GM23248 (cell line): ENCODE measurements around the gene FAM163A. TPM values are rescaled to one million over a fixed set of nuclear protein-coding genes. Genes with fewer than 3 reads are reported as not detected.

ENCODE experiments used
- DNase-seq: peaks from one replicate; pipeline ENCODE4 v3.0.0-alpha.2; 2015
- H2AFZ ChIP-seq: fragments of 200-600 bp; sonication (generic); 2 replicates; pipeline ENCODE4 v1.6.1; 2016; ENCODE audit warnings: antibody characterized with exemption
- H3F3A ChIP-seq: fragments of 200-600 bp; sonication (generic); 2 replicates; pipeline ENCODE4 v1.6.1; 2016; ENCODE audit warnings: mild to moderate bottlenecking, antibody characterized with exemption, mixed run types; ENCODE audit not compliant: insufficient read depth
- H3K27ac ChIP-seq: fragments of 200-600 bp; sonication (generic); 2 replicates; pipeline ENCODE4 v1.5.1; 2016; ENCODE audit warnings: mild to moderate bottlenecking
- H3K27me3 ChIP-seq: fragments of 200-600 bp; sonication (generic); replicated peaks from 2 replicates; pipeline ENCODE4 v1.6.1; 2016; ENCODE audit warnings: mild to moderate bottlenecking; ENCODE audit not compliant: insufficient read depth
- H3K36me3 ChIP-seq: fragments of 200-600 bp; sonication (generic); 2 replicates; pipeline ENCODE4 v1.6.1; 2016; ENCODE audit warnings: low read depth, mild to moderate bottlenecking
- H3K4me1 ChIP-seq: fragments of 200-600 bp; sonication (generic); 2 replicates; pipeline ENCODE4 v1.6.1; 2016; ENCODE audit warnings: mild to moderate bottlenecking; ENCODE audit not compliant: insufficient read depth
- H3K4me2 ChIP-seq: fragments of 200-600 bp; sonication (generic); one replicate; pipeline ENCODE4 v1.6.1; 2016; ENCODE audit warnings: mild to moderate bottlenecking; ENCODE audit not compliant: unreplicated experiment
- H3K4me3 ChIP-seq: fragments of 200-600 bp; sonication (generic); 2 replicates; pipeline ENCODE4 v1.5.1; 2016; ENCODE audit warnings: mild to moderate bottlenecking
- H3K79me2 ChIP-seq: fragments of 200-600 bp; sonication (generic); 2 replicates; pipeline ENCODE4 v1.6.1; 2016; ENCODE audit warnings: mild to moderate bottlenecking; ENCODE audit not compliant: insufficient read depth
- H3K9ac ChIP-seq: fragments of 200-600 bp; sonication (generic); 2 replicates; pipeline ENCODE4 v1.6.1; 2016; ENCODE audit warnings: mild to moderate bottlenecking
- H3K9me2 ChIP-seq: fragments of 200-600 bp; sonication (generic); 2 replicates; pipeline ENCODE4 v1.6.1; 2016; ENCODE audit warnings: mixed run types, mild to moderate bottlenecking, moderate library complexity; ENCODE audit not compliant: insufficient read depth
- H3K9me3 ChIP-seq: fragments of 200-600 bp; sonication (generic); one replicate; pipeline ENCODE4 v1.6.1; 2017; ENCODE audit warnings: low read depth
- H4K20me1 ChIP-seq: fragments of 200-600 bp; sonication (generic); 2 replicates; pipeline ENCODE4 v1.6.0; 2016; ENCODE audit not compliant: insufficient read depth
- EZH2 ChIP-seq: fragments of 200-600 bp; sonication (generic); IDR thresholded peaks from 2 replicates; pipeline ENCODE4 v1.6.1; 2018; ENCODE audit warnings: antibody characterized with exemption, mild to moderate bottlenecking; ENCODE audit not compliant: insufficient read depth, poor library complexity, severe bottlenecking
- EZH2phosphoT487 ChIP-seq: fragments of 200-600 bp; sonication (generic); IDR thresholded peaks from 2 replicates; pipeline ENCODE4 v1.6.1; 2018; ENCODE audit warnings: antibody characterized with exemption, moderate library complexity, mild to moderate bottlenecking, low read depth; ENCODE audit not compliant: insufficient read depth
- WGBS, 2 experiments: methylation state at CpG; one replicate each; pipeline ENCODE4 v1.1.6; 2015 to 2017; ENCODE audit warnings: low lambda C conversion rate in 2 of 2, low coverage in 1 of 2; ENCODE audit errors: missing lambda C conversion rate in 2 of 2; 5-methylcytosine and 5-hydroxymethylcytosine counted together
- in situ Hi-C: fragments of 300-500 bp; cut with MboI; formaldehyde crosslinking; loops from 2 replicates; pipeline ENCODE4 v1.15.0; 2020
- polyA plus RNA-seq: library from polyadenylated mRNA; unstranded; fragments of >200 nt; fragmentation: Nextera tagmentation; extraction: Ambion mirVana; gene quantifications from 2 replicates; pipeline ENCODE4 v1.2.1, GENCODE V29; 2016
- total RNA-seq: library from RNA; depleted of rRNA; stranded (reverse); fragments of >200 nt; shearing (Covaris generic); gene quantifications from 2 replicates; pipeline ENCODE4 v1.2.3, GENCODE V29; 2014

FAM163A gene
- total and polyA plus RNA-seq, 2 experiments from 2014 or later: not detected

DNA sequence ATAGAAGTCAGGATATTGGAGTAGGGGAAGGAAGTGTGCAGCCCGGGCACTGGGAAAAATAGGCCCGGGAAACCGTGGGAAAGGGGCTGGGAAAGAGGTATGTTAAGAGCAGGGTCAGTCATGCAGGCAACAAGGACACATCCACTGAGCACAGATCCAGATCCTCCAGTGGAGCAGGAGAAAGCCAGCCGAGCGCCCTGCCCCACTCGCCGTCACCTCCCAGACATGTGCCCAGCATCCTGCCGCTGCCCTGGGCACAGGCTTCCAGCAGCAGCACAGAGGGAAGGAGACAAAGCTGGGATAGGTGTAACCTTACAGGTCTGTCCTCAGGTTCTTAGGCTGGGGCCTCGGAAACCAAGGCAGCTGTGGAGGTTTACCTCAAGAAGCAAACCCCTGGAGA, 64.2 kb downstream of the FAM163A start:
- H2AFZ ChIP-seq: no peak overlapping the region
- H3K9ac ChIP-seq: no peak overlapping the region
- H4K20me1 ChIP-seq: no peaks in the 10 kb centered on the region
- in situ Hi-C loops: loop anchor here (5.0 kb wide), 1 partner anchor 100 kb away; no protein-coding TSS in a partner anchor
- no peaks in the 10 kb centered on the region for H3K36me3 ChIP-seq
- no peak overlapping the region for H3K27ac ChIP-seq
- H3K9me2 ChIP-seq: no peaks in the 10 kb centered on the region
- no peaks in the 10 kb centered on the region for H3K9me3 ChIP-seq
- DNase-seq: no peak
- H3K4me3 ChIP-seq: no peak overlapping the region
- 92 to 95% methylated on average over 9 of the region's 9 CpGs for WGBS, 2 experiments
- peaks cover 28% of the 10 kb centered on the region for H3K27me3 ChIP-seq
- H3K79me2 ChIP-seq: no peaks in the 10 kb centered on the region
- H3F3A ChIP-seq: no peaks in the 10 kb centered on the region
- no peaks in the 10 kb centered on the region for H3K4me1 ChIP-seq
- TF ChIP-seq EZH2phosphoT487 (no peak), EZH2 (no peak)
- H3K4me2 ChIP-seq: no peak overlapping the region

DNA sequence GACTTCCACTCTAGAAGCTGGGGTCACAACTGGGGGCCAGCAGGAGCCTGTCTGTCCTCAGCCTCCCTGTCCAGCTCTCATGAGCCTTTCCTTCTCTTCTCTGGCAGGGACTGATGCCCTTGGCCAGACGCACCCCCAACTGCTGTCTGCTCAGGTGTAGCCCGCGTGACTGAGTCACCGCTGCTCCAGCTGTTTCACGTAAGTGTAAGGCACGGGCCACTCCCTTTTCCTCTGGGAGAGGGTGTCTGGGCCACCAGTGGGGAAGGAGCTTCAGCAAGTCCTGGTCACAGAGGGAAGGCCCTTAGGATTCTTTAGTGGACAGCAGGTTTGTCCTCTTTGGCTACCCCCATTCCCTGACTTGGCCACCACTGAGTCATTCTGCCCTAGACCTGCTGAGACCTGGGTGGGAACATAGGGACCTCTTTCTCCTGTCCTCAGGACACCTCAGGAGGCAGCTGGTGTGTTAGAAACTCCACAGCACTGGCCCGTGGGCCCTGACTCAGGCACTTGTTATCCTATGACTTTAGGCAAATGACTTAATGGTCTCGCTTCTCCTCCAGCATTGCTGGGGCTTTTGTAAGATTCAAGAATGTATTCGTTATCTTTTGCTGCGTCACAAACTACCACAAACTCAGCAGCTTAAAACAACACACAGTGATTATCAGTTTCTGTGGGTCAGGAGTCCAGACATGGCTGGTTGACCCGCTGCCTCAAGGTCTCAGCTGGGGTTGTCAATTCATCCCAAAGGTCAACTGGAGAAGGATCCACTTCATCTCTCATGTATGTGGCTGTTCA, 64.8 kb downstream of the FAM163A start:
- H3F3A ChIP-seq: no peaks in the 10 kb centered on the region
- no peak overlapping the region for H3K27ac ChIP-seq
- no peak overlapping the region for H3K4me3 ChIP-seq
- H3K9me3 ChIP-seq: no peaks in the 10 kb centered on the region
- no peaks in the 10 kb centered on the region for H3K36me3 ChIP-seq
- no peaks in the 10 kb centered on the region for H3K79me2 ChIP-seq
- no peaks in the 10 kb centered on the region for H3K9me2 ChIP-seq
- no peak overlapping the region for H3K4me2 ChIP-seq
- H4K20me1 ChIP-seq: no peaks in the 10 kb centered on the region
- peak; percentile 70 for DNase-seq
- 70 to 71% methylated on average over 11 of the region's 11 CpGs for WGBS, 2 experiments
- no peak overlapping the region for H3K9ac ChIP-seq
- in situ Hi-C loops: loop anchor here (5.0 kb wide), 1 partner anchor 101 kb away; no protein-coding TSS in a partner anchor
- peaks cover 22% of the 10 kb centered on the region for H3K27me3 ChIP-seq
- no peak for TF ChIP-seq EZH2
- TF ChIP-seq EZH2phosphoT487: no peak
- no peak overlapping the region for H2AFZ ChIP-seq
- no peaks in the 10 kb centered on the region for H3K4me1 ChIP-seq

DNA sequence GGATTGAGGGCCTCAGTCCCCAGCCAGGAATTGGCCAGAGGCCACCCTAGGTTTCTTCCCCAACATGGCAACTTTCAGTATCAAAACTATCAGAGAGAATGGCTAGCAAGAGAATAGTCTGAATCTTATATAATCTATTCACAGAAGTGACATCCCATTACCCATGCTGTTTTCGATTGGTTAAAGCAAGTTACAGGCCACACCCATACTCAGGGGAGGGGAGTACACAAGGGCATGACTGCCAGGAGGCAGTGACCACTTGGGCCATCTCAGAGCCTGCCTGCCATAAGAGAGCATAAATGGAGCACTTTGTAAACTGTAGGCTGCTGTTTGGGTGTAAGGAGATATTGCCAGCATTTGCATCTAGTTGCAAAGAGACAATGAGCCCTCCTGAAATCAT, 65.4 kb downstream of the FAM163A start:
- H2AFZ ChIP-seq: no peak overlapping the region
- no peak overlapping the region for H3K4me2 ChIP-seq
- in situ Hi-C loops: loop anchor here (5.0 kb wide), 1 partner anchor 101 kb away; no protein-coding TSS in a partner anchor
- no peak overlapping the region for H3K9ac ChIP-seq
- WGBS, 2 experiments: 83 to 88% methylated on average over 1 of the region's 1 CpG
- no peaks in the 10 kb centered on the region for H3F3A ChIP-seq
- no peaks in the 10 kb centered on the region for H3K9me3 ChIP-seq
- no peaks in the 10 kb centered on the region for H4K20me1 ChIP-seq
- no peaks in the 10 kb centered on the region for H3K4me1 ChIP-seq
- TF ChIP-seq EZH2phosphoT487: no peak
- no peak for TF ChIP-seq EZH2
- no peaks in the 10 kb centered on the region for H3K79me2 ChIP-seq
- H3K27ac ChIP-seq: no peak overlapping the region
- no peak overlapping the region for H3K4me3 ChIP-seq
- H3K36me3 ChIP-seq: no peaks in the 10 kb centered on the region
- no peak for DNase-seq
- peaks cover 18% of the 10 kb centered on the region; the same call in 1 of the 2 replicates for H3K27me3 ChIP-seq
- H3K9me2 ChIP-seq: no peaks in the 10 kb centered on the region

DNA sequence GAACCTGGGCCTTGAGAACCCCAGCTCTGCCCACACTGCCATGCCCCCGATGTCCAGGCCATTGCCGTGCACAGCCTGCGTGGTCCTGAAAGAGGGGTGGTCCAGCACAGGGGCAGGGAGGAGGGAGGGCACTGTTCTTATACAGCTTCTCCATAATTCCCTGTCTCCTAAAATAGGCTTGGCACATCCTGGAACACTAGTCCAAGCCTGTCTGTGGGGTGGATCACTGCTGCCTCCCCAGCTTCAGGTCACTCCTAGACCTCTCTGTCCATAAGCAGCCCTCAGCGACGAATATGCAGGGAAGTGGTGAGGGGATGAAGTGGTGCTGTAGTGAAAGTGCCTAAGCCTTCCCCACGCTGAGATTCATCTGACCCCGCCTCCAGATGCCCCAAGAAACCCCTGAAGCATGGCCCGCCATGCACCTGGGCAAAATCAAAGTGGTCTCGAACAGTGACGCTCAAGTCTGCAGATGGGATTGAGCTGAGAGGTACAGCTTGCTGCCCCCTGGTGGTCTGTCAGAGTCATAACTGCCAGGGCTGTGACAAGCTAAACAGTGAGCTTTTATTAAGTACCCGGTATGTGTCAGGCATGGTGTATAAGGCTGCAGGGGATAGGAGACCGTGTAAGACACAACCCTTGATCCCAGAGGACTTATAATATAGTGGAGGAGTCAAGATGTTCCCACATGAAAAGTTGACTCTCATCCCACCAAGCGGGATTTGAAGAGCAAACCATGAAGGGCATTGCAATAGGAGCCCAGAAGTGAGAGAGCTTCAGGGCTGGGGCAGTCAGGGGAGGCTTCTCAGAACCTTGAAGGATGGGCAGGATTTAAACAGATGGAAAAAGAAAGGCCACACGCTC, 66.6 kb downstream of the FAM163A start:
- Histone ChIP-seq H2AFZ (no peak overlapping the region), H3K9ac (no peak overlapping the region), H3K36me3 (no peaks in the 10 kb centered on the region), H3K9me2 (no peaks in the 10 kb centered on the region), H3K9me3 (no peaks in the 10 kb centered on the region), H3K4me2 (no peak overlapping the region), H3K4me1 (no peaks in the 10 kb centered on the region), H3F3A (no peaks in the 10 kb centered on the region), H3K79me2 (no peaks in the 10 kb centered on the region), H3K27ac (no peak overlapping the region), H3K27me3 (peaks cover 15% of the 10 kb centered on the region; the same call in 1 of the 2 replicates), H4K20me1 (no peaks in the 10 kb centered on the region), H3K4me3 (no peak overlapping the region)
- in situ Hi-C loops: loop anchor here (5.0 kb wide), 1 partner anchor 102 kb away; no protein-coding TSS in a partner anchor
- DNase-seq: peak; percentile 78
- TF ChIP-seq EZH2 (no peak), EZH2phosphoT487 (no peak)
- WGBS, 2 experiments: 32 to 37% methylated on average over 14 of the region's 14 CpGs
